ENCODE data around the gene PHACTR2. TPM values are rescaled to one million over a fixed set of nuclear protein-coding genes. Genes with fewer than 3 reads are reported as not detected.

PHACTR2 gene
- polyA plus RNA-seq, 1 experiment = 38.0 TPM

DNA sequence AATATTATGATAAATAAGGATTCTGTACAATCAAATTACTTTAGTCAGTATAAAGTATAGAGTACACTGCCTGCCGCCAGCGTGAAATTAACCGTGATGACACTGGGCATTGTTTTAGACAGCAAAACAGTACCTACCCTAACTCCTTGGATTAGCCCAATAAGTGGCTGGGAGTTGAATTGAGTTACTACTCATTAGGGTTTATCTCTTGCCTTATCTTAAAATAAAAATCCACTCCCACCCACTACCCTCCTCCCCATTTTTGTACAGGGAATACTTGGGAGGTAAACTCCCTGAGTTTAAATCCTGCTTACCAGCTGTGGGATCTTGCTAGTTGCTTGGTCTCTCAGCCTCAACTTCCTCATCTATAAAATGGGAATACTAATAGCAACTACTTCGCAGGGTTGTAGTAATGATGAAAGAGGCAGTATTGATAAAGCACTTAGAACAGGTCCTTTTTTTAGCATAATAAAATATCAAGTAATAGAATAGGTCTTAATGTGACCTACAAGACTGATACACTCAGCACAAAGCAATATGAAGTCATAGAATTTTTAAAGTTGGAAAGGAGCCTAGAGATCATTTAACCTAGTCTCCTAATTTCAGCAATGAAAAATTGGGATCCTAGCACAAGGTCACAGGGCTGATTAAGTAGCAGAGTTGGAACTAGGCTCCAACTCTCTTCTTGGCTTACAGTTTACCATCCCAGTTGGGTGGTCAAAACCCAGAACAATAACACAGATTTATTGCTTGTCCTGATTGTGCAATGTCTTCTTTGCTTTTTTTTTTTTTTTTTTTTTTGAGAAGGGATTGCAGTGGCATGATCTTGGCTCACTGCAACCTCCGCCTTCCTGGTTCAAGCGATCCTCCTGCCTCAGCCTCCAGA is 23.8 kb downstream of the PHACTR2 start:
- TF ChIP-seq, protein P1, sequence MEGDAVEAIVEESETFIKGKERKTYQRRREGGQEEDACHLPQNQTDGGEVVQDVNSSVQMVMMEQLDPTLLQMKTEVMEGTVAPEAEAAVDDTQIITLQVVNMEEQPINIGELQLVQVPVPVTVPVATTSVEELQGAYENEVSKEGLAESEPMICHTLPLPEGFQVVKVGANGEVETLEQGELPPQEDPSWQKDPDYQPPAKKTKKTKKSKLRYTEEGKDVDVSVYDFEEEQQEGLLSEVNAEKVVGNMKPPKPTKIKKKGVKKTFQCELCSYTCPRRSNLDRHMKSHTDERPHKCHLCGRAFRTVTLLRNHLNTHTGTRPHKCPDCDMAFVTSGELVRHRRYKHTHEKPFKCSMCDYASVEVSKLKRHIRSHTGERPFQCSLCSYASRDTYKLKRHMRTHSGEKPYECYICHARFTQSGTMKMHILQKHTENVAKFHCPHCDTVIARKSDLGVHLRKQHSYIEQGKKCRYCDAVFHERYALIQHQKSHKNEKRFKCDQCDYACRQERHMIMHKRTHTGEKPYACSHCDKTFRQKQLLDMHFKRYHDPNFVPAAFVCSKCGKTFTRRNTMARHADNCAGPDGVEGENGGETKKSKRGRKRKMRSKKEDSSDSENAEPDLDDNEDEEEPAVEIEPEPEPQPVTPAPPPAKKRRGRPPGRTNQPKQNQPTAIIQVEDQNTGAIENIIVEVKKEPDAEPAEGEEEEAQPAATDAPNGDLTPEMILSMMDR (IDR thresholded peaks at IDR 0.05; ENCODE audit: low read depth, low read length) = no peak
- H3K9me3 ChIP-seq (ENCODE audit: control insufficient read depth, insufficient read depth, low read length) = no peaks in the 10 kb centered on the region
- H3K27me3 ChIP-seq (ENCODE audit: control insufficient read depth, insufficient read depth, low read length) = no peaks in the 10 kb centered on the region
- no peak overlapping the region for H3K4me3 ChIP-seq (ENCODE audit: low read depth, low read length)
- ChIA-PET CTCF (no interaction called here), POLR2A (no interaction called here)
- no peak for DNase-seq (ENCODE audit: low read depth, low spot score)
- H3K27ac ChIP-seq (ENCODE audit: low read depth, low read length) = no peak overlapping the region

DNA sequence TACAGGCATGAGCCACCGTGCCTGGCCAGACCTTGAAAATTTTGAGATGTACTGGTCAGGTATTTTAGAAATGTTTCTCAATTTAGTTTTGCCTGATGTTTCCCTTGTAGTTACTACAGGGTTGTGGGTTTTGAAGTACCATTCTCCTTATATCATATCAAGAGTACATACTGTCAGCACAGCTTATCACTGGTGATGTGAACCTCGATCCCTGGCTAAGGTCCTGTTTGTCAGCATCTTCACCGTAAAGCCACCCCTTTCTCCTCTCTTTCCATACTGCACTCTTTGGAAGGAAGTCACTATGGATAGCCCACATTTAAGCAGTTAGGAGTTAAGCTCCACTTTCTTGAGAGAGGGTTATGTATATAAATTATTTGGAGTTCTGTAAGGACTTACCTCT is 27.8 kb downstream of the PHACTR2 start:
- DNase-seq (ENCODE audit: low read depth, low spot score) = no peak
- Histone ChIP-seq H3K27ac (ENCODE audit: low read depth, low read length) (no peak overlapping the region), H3K9me3 (ENCODE audit: control insufficient read depth, insufficient read depth, low read length) (no peaks in the 10 kb centered on the region), H3K27me3 (ENCODE audit: control insufficient read depth, insufficient read depth, low read length) (no peaks in the 10 kb centered on the region), H3K4me3 (ENCODE audit: low read depth, low read length) (no peak overlapping the region)
- POLR2A ChIA-PET = interaction anchor here (0.7 kb wide), 1 partner anchor 57 kb away, joined by 3 read pairs; no protein-coding TSS in a partner anchor
- TF ChIP-seq, protein P1 (IDR thresholded peaks at IDR 0.05; ENCODE audit: low read depth, low read length) = no peak
- CTCF ChIA-PET = no interaction called here

- no peak for DNase-seq (ENCODE audit: low read depth, low spot score)
- no peaks in the 10 kb centered on the region for H3K27me3 ChIP-seq (ENCODE audit: control insufficient read depth, insufficient read depth, low read length)
- H3K4me3 ChIP-seq (ENCODE audit: low read depth, low read length) = no peak overlapping the region
- POLR2A ChIA-PET = no interaction called here
- no peak overlapping the region for H3K27ac ChIP-seq (ENCODE audit: low read depth, low read length)
- CTCF ChIA-PET = no interaction called here
- no peaks in the 10 kb centered on the region for H3K9me3 ChIP-seq (ENCODE audit: control insufficient read depth, insufficient read depth, low read length)
- TF ChIP-seq, protein P1 (IDR thresholded peaks at IDR 0.05; ENCODE audit: low read depth, low read length) = no peak
Observed at GRCh38 chr6:143707697-143708096, 29.9 kb downstream of the PHACTR2 start.

GRCh38 chr6:143708889-143709288 is 31.1 kb downstream of the PHACTR2 start:
- Histone ChIP-seq H3K9me3 (ENCODE audit: control insufficient read depth, insufficient read depth, low read length) (no peaks in the 10 kb centered on the region), H3K27ac (ENCODE audit: low read depth, low read length) (no peak overlapping the region), H3K27me3 (ENCODE audit: control insufficient read depth, insufficient read depth, low read length) (no peaks in the 10 kb centered on the region), H3K4me3 (ENCODE audit: low read depth, low read length) (no peak overlapping the region)
- CTCF ChIA-PET = no interaction called here
- TF ChIP-seq, protein P1 (IDR thresholded peaks at IDR 0.05; ENCODE audit: low read depth, low read length) = no peak
- DNase-seq (ENCODE audit: low read depth, low spot score) = no peak
- POLR2A ChIA-PET = no interaction called here

DNA sequence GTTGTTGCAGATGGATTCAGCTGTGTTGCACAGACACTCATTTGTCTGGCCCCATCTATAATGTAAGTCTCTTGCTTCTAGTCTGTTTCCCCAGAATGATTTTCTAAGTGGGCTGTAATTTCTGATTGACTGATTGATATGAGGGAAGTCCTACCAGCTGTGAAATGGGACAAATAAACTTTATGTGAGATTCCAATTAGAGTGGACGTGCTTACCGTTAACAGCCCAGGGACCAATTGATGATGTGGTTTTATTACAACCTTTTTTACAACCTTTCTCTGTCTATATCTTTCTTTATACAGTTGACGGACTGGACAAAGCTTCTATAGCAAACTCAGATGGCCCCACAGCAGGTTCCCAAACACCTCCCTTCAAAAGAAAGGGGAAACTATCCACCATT is 33.9 kb downstream of the PHACTR2 start:
- Histone ChIP-seq H3K9me3 (ENCODE audit: control insufficient read depth, insufficient read depth, low read length) (no peaks in the 10 kb centered on the region), H3K27me3 (ENCODE audit: control insufficient read depth, insufficient read depth, low read length) (no peaks in the 10 kb centered on the region), H3K4me3 (ENCODE audit: low read depth, low read length) (no peak overlapping the region), H3K27ac (ENCODE audit: low read depth, low read length) (no peak overlapping the region)
- no peak for DNase-seq (ENCODE audit: low read depth, low spot score)
- ChIA-PET CTCF (no interaction called here), POLR2A (no interaction called here)
- TF ChIP-seq, protein P1 (IDR thresholded peaks at IDR 0.05; ENCODE audit: low read depth, low read length) = no peak

All from AG04450 (cell line).